Astrocyte (in vitro differentiated cells and primary cell): Measurements from ENCODE around the gene AMFR. TPM values are rescaled to one million over a fixed set of nuclear protein-coding genes. Genes with fewer than 3 reads are reported as not detected.

Experiments
- DNase-seq: peaks from one replicate; pipeline ENCODE4 v3.0.0-alpha.2; 2010; ENCODE audit warnings: low read depth
- FAIRE-seq: peaks from 2 replicates; lab custom pipeline; 2011; peaks lifted over from hg19 to GRCh38; lab: Jason Lieb, UNC
- H2AFZ ChIP-seq: 2 replicates; pipeline ENCODE4 v1.6.0; 2012; ENCODE audit warnings: low read depth, low read length, inconsistent platforms
- H3K27ac ChIP-seq: 2 replicates; pipeline ENCODE4 v1.5.1; 2011; ENCODE audit warnings: low read depth, low read length, inconsistent platforms
- H3K27me3 ChIP-seq: 2 replicates; pipeline ENCODE4 v1.6.0; 2011; ENCODE audit warnings: low read length, inconsistent platforms; ENCODE audit not compliant: insufficient read depth
- H3K36me3 ChIP-seq: 2 replicates; pipeline ENCODE4 v1.5.1; 2011; ENCODE audit warnings: low read length, inconsistent platforms; ENCODE audit not compliant: insufficient read depth
- H3K4me1 ChIP-seq: 2 replicates; pipeline ENCODE4 v1.5.1; 2011; ENCODE audit warnings: low read length, inconsistent platforms; ENCODE audit not compliant: insufficient read depth
- H3K4me2 ChIP-seq: 2 replicates; pipeline ENCODE4 v1.6.0; 2012; ENCODE audit warnings: low read length, inconsistent platforms
- H3K4me3 ChIP-seq: 2 replicates; pipeline ENCODE4 v1.5.1; 2011; ENCODE audit warnings: low read depth, mild to moderate bottlenecking, low read length, inconsistent platforms; ENCODE audit not compliant: insufficient read depth
- H3K79me2 ChIP-seq: 2 replicates; pipeline ENCODE4 v1.6.0; 2012; ENCODE audit warnings: mild to moderate bottlenecking, low read length, inconsistent platforms; ENCODE audit not compliant: insufficient read depth
- H3K9ac ChIP-seq: 2 replicates; pipeline ENCODE4 v1.6.0; 2012; ENCODE audit warnings: mild to moderate bottlenecking, low read length, inconsistent platforms
- H3K9me3 ChIP-seq: 2 replicates; pipeline ENCODE4 v1.5.1; 2012; ENCODE audit warnings: low read depth, mild to moderate bottlenecking, low read length, inconsistent platforms; ENCODE audit not compliant: insufficient read depth
- H4K20me1 ChIP-seq: 2 replicates; pipeline ENCODE4 v1.6.0; 2012; ENCODE audit warnings: low read length, inconsistent platforms; ENCODE audit not compliant: insufficient read depth
- H3K27ac Mint-ChIP-seq: one replicate; pipeline ENCODE4 v1.8.0; 2021; ENCODE audit warnings: mild to moderate bottlenecking, mixed read lengths; ENCODE audit not compliant: unreplicated experiment
- H3K27me3 Mint-ChIP-seq: one replicate; pipeline ENCODE4 v1.8.0; 2021; ENCODE audit warnings: low read depth, mixed read lengths; ENCODE audit not compliant: unreplicated experiment
- H3K36me3 Mint-ChIP-seq: one replicate; pipeline ENCODE4 v1.8.0; 2021; ENCODE audit warnings: low read depth, mixed read lengths; ENCODE audit not compliant: unreplicated experiment
- H3K4me1 Mint-ChIP-seq: one replicate; pipeline ENCODE4 v1.8.0; 2021; ENCODE audit warnings: low read depth, mixed read lengths; ENCODE audit not compliant: unreplicated experiment
- H3K4me3 Mint-ChIP-seq: one replicate; pipeline ENCODE4 v1.8.0; 2021; ENCODE audit warnings: mild to moderate bottlenecking, moderate library complexity, mixed read lengths; ENCODE audit not compliant: unreplicated experiment
- H3K9me3 Mint-ChIP-seq: one replicate; pipeline ENCODE4 v1.8.0; 2021; ENCODE audit warnings: mild to moderate bottlenecking, mixed read lengths; ENCODE audit not compliant: unreplicated experiment
- CTCF ChIP-seq: IDR thresholded peaks from 2 replicates; pipeline ENCODE4 v1.5.1; 2011; ENCODE audit warnings: low read depth, mild to moderate bottlenecking, inconsistent platforms, low read length, moderate library complexity; ENCODE audit not compliant: insufficient read depth
- EZH2 ChIP-seq: IDR thresholded peaks from 2 replicates; pipeline ENCODE4 v1.6.1; 2012; ENCODE audit warnings: mild to moderate bottlenecking, low read length, inconsistent platforms; ENCODE audit not compliant: insufficient read depth
- total RNA-seq: library from RNA; stranded (reverse); gene quantifications from 2 replicates; pipeline ENCODE4 v1.2.1, GENCODE V29; 2021

AMFR gene
- total RNA-seq, 1 donor from 2014 or later: 86.2 TPM

- Histone ChIP-seq H3K79me2 (peaks cover 56% of the 10 kb centered on the region), H3K27ac (no peak overlapping the region), H3K9me3 (no peaks in the 10 kb centered on the region), H3K4me3 (no peak overlapping the region), H3K4me2 (no peak overlapping the region), H3K27me3 (no peaks in the 10 kb centered on the region), H3K36me3 (peaks cover 7% of the 10 kb centered on the region), H3K9ac (no peak overlapping the region), H2AFZ (no peak overlapping the region), H3K4me1 (no peaks in the 10 kb centered on the region), H4K20me1 (peaks cover 35% of the 10 kb centered on the region)
- no peak overlapping the region for H3K27ac Mint-ChIP-seq
- H3K9me3 Mint-ChIP-seq: no peaks in the 10 kb centered on the region
- H3K4me1 Mint-ChIP-seq: no peaks in the 10 kb centered on the region
- H3K27me3 Mint-ChIP-seq: no peaks in the 10 kb centered on the region
- H3K36me3 Mint-ChIP-seq: peaks cover 3% of the 10 kb centered on the region
- no peak for FAIRE-seq
- DNase-seq: no peak
- H3K4me3 Mint-ChIP-seq: no peak overlapping the region
- TF ChIP-seq EZH2: no peak
- no peak for TF ChIP-seq CTCF
Observed at GRCh38 chr16:56414366-56414765, 11.0 kb downstream of the AMFR start.

- H3K9me3 ChIP-seq: no peaks in the 10 kb centered on the region
- peaks cover 7% of the 10 kb centered on the region for H3K36me3 Mint-ChIP-seq
- H3K9ac ChIP-seq: no peak overlapping the region
- H3K9me3 Mint-ChIP-seq: no peaks in the 10 kb centered on the region
- H3K27ac ChIP-seq: no peak overlapping the region
- H3K4me1 ChIP-seq: peaks cover 4% of the 10 kb centered on the region
- H3K36me3 ChIP-seq: peaks cover 15% of the 10 kb centered on the region
- H4K20me1 ChIP-seq: peaks cover 31% of the 10 kb centered on the region
- H3K4me1 Mint-ChIP-seq: no peaks in the 10 kb centered on the region
- H3K27me3 ChIP-seq: no peaks in the 10 kb centered on the region
- no peak overlapping the region for H3K4me3 ChIP-seq
- H3K4me2 ChIP-seq: no peak overlapping the region
- DNase-seq: no peak
- no peaks in the 10 kb centered on the region for H3K27me3 Mint-ChIP-seq
- no peak overlapping the region for H2AFZ ChIP-seq
- no peak for TF ChIP-seq EZH2
- no peak for TF ChIP-seq CTCF
- no peak overlapping the region for H3K27ac Mint-ChIP-seq
- no peak overlapping the region for H3K4me3 Mint-ChIP-seq
- FAIRE-seq: no peak
- peaks cover 47% of the 10 kb centered on the region for H3K79me2 ChIP-seq
Observed at GRCh38 chr16:56413381-56413780, 12.0 kb downstream of the AMFR start.

GRCh38 chr16:56411624-56412023 lies 13.7 kb downstream of the AMFR start:
- H3K9me3 Mint-ChIP-seq: no peaks in the 10 kb centered on the region
- DNase-seq (no peak), FAIRE-seq (no peak)
- Histone ChIP-seq H3K4me3 (no peak overlapping the region), H3K4me1 (peaks cover 4% of the 10 kb centered on the region), H2AFZ (no peak overlapping the region), H3K27ac (no peak overlapping the region), H3K79me2 (peaks cover 31% of the 10 kb centered on the region), H3K9ac (no peak overlapping the region), H3K27me3 (no peaks in the 10 kb centered on the region), H3K4me2 (no peak overlapping the region), H4K20me1 (peaks cover 25% of the 10 kb centered on the region), H3K9me3 (no peaks in the 10 kb centered on the region), H3K36me3 (peaks cover 23% of the 10 kb centered on the region)
- H3K4me3 Mint-ChIP-seq: no peak overlapping the region
- no peaks in the 10 kb centered on the region for H3K4me1 Mint-ChIP-seq
- TF ChIP-seq EZH2 (no peak), CTCF (no peak)
- no peak overlapping the region for H3K27ac Mint-ChIP-seq
- H3K36me3 Mint-ChIP-seq: peaks cover 12% of the 10 kb centered on the region
- no peaks in the 10 kb centered on the region for H3K27me3 Mint-ChIP-seq
